NOMO-1 treated with dmso at 0.1 percent for 144 hours (cell line): ENCODE data around the gene GRAMD1A.
"Not testable (repeated sequence)": the region's sequence is repeated elsewhere in the genome, so short reads cannot be mapped to it uniquely, and the experiment has no call there.

Source experiments
- DNase-seq: peaks from one replicate; lab custom pipeline; 2025; ENCODE audit not compliant: unreplicated experiment; lab: John Stamatoyannopoulos, UW

GRAMD1A gene

DNA sequence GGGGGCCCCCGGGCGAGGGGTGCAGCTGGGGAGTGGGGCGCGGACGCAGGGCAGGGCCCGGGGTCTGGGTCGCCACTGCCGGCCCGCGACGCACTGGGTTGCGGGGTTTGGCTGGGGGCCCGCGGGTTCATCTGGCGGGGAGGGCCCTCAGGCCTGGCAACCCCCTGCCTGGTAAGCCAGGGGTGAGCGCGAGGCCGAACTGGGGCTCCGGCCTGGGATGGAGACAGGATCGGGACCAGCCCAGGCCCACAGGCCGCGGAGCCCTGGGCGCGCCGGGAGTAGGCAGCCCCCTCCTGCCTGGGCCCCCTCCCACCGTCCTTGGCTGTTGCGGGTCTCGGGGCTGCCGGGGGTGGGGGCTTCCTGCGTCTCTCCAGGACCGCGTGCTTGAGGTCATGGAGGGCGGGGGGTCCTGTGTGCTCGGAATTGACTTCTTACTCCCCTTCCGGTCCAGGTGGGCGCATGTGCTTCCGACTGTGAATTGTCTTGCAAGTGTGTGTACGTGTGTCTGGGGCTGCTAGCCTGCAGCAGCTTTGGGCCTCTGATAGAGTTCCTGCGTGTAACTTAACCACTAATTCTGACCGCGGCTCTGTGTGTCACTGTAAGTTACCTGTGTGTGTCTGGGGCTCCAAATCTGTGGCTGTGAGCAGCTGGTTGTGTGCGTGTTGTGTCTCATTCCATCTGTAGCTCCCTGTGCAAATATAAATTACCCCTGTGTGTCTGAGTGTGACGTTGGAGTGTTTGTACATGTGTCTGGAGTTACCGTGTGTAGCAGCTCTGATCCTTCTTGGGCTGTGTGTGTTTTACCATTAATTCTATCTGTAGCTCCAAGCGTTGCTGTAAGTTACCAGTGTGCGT lies 751 bp downstream of the GRAMD1A start:
- peak; percentile 20 for DNase-seq

DNA sequence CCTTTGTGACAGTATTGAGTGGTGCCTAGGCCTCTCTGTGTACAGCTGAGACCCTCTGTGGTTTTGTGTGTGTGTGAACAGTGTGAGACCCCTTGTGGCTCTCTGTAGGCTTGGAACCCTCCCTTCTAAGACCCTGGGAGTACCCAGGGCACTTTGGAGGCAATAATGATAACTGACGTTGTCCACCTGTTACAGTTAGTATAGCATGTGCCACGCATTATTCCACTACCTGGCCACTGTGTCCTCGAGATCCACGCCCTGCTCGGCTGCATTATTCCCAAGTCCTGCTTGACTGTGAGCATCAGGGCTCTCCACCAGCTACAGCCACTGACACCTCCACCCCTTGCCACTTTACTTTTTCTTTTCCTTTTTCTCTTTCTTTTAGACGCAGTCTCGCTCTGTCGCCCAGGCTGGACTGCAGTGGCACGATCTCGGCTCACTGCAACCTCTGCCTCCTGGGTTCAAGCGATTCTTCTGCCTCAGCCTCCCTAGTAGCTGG lies 2.0 kb downstream of the GRAMD1A start:
- no peak for DNase-seq

DNA sequence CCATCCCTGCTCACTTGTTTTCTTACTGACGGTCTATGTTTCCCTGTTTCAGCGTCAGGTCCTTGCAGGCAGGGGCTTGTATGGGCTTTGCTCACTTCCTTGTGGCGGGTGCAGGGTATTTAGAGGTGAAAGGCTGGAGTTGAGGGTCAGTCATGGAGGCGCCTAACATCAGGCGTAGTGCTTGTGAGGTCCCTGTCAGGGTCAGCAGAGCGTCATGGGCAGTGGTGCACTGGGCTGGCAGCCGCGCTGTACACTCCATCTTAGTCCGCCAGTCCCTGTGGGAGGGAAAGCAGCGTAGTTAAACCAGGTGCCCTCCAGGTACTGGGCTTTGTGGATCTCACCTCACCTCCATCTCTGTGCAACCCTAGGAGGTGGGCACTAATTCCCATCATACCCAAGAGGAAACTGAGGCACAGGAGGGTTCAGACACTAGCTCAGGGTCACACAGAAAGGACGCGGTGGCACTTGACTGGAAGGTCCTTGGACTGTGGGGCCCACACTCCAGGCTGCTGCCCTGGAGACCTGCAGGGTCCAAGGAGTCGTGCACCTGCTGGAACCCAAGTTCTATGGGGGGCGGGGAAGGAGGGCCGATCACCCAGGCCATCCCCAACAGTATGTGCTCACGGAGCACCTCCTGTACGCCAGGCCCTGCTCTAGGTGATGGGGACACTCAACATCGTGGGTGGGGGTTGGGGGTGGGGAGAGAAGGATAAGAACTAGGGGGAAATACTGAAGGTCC lies 4.6 kb downstream of the GRAMD1A start:
- no peak for DNase-seq

DNA sequence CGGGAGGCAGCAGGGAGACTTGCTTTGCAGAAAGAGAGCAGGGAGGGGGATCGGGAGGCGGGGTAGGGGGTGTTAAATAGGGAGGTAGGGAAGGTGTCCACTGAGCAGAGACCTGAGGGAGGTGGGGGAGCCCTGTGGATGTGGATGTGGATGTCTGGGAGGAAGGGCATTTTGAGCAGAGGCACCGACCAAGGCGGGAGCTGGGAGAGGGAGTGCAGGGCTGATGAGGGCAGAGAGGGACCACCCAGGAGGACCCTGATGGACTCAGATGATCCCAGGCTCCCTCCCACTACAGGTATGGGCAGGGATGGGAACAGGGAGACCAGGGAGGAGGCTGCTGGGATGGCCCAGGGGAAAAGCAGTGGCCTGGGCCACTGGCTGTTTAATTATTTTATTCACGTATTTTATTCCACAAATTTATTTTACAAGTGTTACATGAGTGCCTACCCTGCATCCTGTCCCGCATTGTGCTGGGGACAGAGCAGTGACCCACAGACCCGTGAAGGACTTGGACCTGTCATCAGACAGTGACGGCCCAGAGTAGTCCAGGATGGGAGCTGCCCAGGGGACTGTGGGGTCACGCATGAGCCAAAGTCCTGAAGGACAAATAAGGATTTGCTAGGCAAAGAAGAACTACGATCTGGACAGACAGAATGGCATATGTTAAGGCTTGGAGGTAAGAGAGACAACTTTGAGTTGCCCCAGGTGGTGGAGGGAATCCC lies 5.3 kb downstream of the GRAMD1A start:
- no peak for DNase-seq

DNA sequence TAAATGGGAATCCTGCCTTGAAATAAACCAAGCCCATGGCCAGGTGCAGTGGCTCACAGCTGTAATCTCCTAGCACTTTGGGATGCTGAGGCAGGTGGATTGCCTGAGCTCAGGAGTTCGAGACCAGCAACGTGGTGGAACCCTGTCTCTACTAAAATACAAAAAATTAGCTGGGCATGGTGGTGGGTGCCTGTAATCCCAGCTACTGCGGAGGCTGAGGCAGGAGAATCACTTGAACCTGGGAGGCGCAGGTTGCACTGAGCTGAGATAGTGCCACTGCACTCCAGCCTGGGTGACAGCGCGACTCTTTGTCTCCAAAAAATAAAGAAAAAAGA lies 5.9 kb downstream of the GRAMD1A start:
- DNase-seq, result not testable (repeated sequence)

DNA sequence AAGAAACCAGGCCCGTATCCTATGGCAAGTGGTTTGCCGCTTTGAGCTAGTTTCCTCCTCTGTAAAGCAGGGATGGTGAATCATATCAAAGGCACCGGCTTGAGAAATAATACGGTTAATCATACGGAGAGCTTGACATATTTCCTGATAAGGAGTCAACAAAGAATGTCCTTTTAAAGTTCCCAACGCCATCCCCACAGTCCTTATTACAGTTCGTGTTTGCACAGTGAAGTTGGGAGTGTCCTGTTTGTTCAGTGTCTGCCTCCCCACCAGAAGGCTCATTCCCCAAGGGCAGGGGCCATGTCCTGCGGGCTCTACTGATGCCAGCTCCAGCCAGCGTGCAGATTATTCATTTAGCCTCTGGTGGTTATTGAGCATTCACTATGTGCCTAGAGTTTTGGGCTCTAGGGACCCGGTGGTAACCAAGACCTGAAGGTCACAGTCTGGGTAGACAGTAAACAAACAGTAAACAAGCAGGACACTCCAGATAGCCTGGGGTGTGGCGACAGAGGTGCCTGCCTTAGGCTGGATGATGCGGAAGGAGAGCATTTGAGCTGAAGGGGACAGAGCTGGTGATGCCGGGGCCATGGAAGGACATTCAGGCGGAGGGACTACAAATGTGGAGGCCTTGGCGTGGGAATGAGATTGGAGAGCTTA lies 6.3 kb downstream of the GRAMD1A start:
- DNase-seq, result no peak

DNA sequence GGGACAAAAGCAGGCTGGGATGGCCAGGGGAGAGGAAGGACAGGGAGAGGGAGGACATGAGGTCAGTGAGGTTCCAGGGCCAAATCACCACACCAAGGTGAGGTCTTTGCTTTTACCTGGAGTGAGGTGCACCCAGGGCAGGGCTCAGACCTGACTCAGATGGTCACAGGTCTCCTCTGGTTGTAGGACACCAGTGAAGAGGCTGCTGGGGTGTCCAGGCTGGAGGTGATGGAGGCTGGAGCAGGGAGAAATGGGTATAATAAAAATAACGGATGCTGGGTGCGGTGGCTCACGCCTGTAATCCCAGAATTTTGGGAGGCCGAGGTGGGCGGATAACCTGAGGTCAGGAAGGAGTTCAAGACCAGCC lies 6.9 kb downstream of the GRAMD1A start:
- no peak for DNase-seq

DNA sequence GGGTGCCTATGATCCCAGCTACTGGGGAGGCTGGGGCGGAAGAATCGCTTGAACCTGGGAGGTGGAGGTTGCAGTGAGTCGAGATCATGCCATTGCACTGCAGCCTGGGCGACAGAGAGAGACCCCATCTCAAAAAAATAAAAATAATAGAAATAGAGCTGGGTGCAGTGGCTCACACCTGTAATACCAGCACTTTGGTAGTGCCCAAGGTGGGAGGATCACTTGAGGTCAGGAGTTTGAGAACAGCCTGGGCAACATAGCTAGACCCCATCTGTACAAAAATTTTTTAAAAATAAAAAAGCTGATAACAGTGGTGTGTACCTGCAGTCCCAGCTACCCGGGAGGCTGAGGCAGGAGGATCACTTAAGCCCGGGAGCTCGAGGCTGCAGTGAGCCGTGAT lies 7.3 kb downstream of the GRAMD1A start:
- not testable (repeated sequence) for DNase-seq

DNA sequence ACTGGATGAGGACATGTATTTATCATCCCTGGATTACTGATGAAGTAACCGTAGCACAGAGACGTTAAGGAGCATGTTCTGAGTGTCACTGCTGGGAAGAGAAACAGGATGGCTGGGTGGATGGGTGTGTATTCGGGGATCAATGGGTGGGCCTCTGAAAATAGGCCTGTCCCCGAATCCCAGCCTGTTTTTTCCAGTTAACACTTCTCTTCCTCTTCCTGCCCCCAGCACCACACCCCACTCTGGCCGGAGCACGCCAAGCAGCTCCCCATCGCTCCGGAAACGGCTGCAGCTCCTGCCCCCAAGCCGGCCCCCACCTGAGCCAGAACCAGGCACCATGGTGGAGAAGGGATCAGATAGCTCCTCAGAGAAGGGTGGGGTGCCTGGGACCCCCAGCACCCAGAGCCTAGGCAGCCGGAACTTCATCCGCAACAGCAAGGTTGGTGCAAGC lies 8.8 kb downstream of the GRAMD1A start:
- DNase-seq, result no peak

DNA sequence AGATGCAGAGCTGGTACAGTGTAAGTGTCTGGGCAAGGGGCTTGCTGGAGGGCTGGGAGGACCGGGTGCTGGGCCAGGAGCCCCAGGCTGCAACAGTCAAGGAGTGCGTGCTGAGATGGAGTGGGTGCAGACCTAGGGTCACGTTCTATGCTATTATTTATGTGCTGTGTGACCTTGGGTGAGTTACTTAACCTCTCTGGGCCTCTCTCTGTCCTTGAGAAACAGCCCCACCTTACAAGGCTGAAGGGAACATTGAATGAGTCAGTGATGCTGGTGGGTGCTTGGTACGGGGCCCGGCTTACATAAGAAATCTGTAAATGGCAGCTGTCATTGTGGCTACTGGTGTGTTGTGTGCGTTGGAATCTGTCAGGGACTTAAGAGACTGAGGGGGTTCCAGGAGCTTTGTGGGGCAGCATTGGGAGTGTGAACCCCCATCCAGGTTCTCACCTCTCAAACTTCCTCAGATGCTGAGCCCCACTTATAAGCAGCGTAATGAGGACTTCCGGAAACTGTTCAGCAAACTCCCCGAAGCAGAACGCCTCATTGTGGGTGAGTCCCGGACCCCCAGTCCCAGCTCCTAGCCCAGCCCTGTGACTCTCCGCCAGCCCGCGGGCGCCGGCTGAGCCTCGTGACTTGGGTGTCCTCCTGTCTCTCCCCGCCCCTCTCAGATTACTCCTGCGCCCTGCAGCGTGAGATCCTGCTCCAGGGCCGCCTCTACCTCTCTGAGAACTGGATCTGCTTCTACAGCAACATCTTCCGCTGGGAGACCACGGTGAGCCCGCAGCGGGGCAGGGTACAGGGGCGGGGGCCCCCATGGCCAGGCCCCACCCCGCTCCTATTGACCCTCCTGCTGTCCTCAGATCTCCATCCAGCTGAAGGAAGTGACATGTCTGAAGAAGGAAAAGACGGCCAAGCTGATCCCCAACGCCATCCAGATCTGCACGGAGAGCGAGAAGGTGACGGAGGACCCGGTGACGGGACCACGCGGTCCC lies 9.6 kb downstream of the GRAMD1A start:
- DNase-seq, result no peak

DNA sequence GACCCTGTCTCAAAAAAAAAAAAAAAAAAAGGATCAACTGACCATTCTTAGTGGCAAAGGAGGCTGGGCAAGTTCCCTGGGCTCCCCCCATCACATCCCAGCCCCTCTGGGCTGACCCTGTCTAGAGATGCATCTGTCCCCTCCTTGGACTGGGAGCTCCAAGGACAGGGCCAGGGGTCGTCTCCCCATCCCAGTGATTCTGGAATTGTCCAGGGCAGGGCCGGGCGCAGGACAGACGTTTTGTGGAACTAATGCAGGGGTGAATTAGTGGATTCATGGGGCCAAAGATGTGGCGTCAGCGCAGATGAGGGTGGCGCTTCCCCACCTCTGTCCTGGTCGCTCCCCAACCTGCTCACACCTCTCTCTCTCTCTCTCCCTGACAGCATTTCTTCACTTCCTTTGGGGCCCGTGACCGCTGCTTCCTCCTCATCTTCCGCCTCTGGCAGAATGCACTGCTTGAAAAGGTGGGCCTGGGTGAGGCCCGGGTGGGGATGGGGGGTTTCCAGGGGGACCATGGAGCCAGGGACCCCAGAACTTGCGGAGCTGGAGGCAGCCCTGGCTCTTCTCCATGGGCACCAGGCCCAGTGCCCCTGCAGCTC lies 11.1 kb downstream of the GRAMD1A start:
- no peak for DNase-seq

DNA sequence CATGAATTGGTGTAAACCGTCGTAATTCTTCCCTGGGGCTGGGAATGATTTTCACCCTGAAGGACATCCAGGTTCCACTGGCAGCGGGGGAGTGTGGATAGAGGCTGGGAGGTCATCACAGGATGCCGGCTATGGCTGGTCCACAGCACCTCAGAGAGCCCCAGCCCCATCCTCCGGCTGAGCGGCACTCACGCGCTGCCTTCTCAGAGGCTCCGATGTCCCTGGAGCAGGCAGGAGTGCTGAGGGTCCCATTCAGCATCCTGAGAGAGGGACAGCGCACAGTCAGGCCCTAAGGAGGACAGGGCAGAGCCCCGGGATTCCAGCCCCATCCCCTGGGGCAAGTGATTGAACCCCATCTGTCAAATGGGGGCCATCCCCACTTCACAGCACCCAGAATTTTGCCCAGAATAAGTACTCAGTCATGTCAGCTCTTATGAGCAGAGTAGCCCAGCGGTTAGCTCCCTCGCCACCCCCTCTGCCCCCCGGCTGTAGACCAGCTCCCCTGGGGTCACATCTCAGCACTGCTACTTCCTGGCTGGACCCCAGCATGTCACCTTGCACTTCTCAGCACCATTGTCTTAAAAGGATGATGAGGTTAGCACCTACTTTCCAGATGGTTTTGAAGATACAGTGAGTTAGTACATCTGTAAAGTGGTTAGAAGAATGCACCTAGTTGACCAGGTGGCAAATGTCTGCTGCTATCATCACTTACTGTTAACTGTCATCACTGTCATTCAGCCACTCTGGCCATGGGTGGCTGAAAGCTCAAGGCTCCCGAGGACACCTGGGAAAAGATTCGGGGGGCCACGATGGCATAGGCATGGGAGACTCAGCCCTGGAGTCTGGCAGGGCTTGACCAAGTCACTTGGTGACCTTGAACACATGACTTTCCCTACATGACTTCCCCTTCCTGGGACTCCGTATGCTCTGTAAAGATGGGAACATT lies 11.9 kb downstream of the GRAMD1A start:
- no peak for DNase-seq

DNA sequence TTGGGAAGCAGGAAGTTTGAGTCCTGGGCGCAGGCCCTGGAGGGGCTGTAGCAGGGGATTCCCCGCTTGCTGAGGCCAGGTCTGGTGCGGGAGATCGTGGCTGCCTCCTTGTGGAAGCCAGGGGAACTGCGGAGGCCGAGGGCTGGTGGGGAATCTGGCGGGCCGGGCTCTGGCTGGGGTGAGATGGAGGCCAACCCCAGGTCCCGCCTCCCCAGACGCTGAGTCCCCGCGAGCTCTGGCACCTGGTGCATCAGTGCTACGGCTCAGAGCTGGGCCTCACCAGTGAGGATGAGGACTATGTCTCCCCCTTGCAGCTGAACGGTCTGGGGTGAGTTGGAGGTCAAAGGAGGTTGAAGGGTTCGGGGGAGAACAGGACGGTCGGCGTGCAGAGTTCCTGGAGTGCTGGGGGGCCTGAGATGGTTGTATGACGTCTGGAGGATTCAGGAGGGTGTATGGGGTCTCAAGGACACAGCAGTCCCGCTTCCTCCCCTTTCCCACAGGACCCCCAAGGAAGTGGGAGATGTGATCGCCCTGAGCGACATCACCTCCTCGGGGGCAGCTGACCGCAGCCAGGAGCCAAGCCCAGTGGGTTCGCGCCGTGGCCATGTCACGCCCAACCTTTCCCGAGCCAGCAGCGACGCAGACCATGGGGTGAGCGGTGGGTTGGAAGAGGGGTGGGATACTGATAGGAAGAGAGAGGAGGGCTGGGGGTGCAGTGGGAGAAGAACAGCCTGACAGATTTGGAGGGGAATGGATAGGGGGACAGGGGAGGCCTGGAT lies 13.1 kb downstream of the GRAMD1A start:
- DNase-seq, result no peak

DNA sequence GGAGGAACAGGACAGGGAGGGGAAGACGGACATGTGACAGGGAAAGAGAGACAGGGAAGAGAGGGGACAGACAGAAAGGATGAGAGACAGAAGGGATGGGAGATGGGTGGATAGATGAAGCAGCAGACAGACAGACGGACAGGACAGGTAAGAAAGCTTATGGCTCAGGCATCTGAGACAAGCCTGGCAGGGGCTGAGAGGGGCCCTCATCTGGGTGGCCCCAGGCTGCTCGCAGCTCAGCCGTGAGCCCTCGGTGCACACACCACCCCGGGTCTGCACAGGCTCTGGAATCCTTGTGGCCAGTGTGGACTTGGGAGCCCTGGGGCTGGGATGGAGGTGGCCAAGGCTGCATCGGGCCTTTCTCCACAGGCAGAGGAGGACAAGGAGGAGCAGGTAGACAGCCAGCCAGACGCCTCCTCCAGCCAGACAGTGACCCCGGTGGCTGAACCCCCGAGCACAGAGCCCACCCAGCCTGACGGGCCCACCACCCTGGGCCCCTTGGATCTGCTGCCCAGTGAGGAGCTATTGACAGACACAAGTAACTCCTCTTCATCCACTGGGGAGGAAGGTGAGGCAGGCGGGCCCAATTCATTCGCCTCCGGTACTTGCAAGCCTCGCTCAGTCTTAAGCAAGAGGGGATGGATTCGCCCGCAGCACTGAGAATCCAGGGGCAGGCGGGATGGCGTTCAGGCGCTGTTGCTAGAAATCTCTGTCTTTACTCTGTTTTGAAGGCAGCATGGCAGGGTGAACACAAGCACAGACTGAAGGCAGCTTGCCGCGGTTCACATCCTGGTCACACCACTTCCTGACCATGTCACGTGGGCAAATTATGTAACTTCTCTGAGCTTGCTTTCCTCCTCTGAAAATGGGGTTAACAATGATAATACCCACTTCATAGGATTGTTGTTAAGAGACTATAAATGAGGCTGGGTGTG lies 14.0 kb downstream of the GRAMD1A start:
- DNase-seq, result peak; percentile 55

DNA sequence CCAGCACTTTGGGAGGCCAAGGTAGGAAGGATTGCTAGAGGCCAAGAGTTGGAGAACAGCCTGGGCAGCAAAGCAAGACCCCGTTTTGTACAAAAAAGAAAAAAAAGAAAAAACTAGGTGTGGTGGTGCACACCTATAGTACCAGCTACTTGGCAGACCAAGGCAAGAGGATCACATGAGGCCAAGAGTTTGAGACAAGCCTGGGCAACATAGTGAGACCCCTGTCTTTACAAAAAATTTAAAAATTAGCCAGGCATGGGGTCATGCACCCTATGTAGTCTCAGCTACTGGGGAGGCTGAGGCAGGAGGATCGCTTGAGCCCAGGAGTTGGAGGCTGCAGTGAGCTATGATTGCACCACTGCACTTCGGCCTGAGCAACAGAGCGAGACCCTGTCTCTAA lies 14.7 kb downstream of the GRAMD1A start:
- DNase-seq, result not testable (repeated sequence)

DNA sequence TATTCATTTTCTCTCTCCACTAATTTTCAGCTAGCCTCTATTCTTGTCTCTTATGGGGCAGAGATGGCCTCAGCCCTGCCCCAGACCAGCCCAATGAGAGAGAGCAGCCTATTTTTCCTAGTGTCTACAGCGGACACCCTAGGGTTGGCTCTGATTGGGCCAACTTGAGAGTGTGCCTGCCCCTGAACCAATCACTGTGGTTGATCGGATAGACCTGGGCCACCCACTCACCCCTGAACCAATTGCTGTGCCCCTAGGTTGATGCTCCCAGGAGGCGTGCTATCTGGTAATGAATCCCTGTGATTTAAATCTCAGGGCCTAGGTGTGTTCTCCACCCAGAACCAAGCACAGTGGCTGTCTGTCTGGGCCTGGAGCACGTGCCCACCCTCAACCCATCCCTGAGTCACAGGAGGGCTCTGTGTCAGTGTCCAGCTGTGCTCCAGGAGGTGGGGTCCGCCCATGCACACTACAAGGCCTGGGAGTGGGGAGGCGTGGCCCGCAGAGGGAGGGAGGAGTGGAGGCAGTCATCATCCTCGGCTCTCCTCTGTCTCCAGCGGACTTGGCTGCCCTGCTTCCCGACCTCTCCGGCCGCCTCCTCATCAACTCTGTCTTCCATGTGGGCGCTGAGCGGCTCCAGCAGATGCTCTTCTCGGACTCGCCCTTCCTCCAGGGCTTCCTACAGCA lies 15.3 kb downstream of the GRAMD1A start:
- DNase-seq, result no peak
